GM18508 (cell line): Measurements from ENCODE around the gene PCDHGB6.
"Not testable (repeated sequence)": the region's sequence is repeated elsewhere in the genome, so short reads cannot be mapped to it uniquely, and the experiment has no call there.

Experiments
- ATAC-seq: cut with Tn5 transposase; IDR thresholded peaks from one replicate; pipeline ENCODE4 v1.9.1; 2021; ENCODE audit warnings: moderate number of reproducible peaks; ENCODE audit not compliant: insufficient read depth, unreplicated experiment

Gene PCDHGB6

GRCh38 chr5:141407790-141408505 lies at the start of gene PCDHGB6:
PCDHGB6 (plus strand) TSS chr5:141408021; CDS start chr5:141408203, 182 bp downstream.
- ATAC-seq = not testable (repeated sequence)

DNA sequence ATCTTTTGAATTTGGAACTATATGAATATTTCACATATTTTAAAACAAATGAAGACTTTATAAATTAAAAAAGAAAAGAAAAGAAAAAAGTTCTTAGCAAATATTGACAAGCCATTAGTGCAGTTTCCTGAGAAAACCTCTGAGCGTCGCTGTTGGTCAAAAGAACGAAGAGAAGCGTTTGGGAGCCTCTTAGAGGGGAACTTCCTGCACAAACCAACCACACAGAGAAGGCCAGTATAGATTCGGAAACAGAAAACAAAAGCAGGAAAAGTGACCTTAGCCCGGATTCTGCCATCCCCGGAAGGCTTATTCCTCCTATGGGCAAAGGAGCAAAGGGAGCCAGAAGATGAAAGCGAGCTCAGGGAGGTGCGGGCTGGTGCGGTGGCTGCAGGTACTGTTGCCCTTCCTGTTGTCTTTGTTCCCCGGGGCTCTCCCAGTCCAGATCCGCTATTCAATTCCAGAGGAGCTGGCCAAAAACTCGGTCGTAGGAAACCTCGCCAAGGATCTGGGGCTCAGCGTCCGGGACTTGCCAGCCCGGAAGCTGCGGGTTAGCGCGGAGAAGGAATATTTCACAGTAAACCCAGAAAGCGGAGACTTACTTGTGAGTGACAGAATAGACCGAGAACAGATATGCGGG lies 47.9 kb upstream of the PCDHGB6 start, which contains the start of gene PCDHGB2:
TSS of gene PCDHGB2 (plus strand) at position 205 of the 637 bp plus-strand sequence. CDS start at position 347, 142 bp downstream.
- ATAC-seq = no peak

GRCh38 chr5:141360685-141361084 lies 47.1 kb upstream of the PCDHGB6 start:
- no peak for ATAC-seq

GRCh38 chr5:141362719-141363118 lies 45.1 kb upstream of the PCDHGB6 start:
- ATAC-seq = no peak

- no peak for ATAC-seq
Observed at GRCh38 chr5:141363952-141364660, 43.7 kb upstream of the PCDHGB6 start, which contains the start of gene PCDHGA5. PCDHGA5 (plus strand) TSS chr5:141364162; CDS start chr5:141364331, 169 bp downstream.

DNA sequence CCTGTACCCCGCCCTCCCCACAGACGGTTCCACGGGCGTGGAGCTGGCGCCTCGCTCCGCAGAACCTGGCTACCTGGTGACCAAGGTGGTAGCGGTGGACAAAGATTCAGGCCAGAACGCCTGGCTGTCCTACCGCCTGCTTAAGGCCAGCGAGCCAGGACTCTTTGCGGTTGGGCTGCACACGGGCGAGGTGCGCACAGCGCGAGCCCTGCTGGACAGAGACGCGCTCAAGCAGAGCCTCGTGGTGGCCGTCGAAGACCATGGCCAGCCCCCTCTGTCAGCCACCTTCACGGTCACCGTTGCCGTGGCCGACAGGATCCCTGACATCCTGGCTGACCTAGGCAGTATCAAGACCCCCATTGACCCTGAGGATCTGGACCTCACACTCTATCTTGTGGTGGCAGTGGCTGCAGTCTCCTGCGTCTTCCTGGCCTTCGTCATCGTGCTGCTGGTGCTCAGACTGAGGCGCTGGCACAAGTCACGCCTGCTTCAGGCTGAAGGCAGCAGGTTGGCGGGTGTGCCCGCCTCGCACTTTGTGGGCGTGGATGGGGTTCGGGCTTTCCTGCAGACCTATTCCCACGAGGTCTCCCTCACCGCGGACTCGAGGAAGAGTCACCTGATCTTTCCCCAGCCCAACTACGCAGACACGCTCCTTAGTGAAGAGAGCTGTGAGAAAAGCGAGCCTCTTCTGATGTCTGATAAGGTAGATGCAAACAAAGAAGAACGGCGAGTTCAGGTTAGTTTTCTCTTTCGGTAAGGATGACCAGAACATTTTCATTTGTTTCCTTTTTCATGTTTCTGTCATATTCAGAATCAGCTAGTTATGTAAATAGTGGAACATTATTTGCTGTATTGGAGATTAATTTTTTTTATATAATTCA lies 41.6 kb upstream of the PCDHGB6 start:
- ATAC-seq = no peak

GRCh38 chr5:141369994-141370848 lies 37.6 kb upstream of the PCDHGB6 start, which contains the start of gene PCDHGB3:
PCDHGB3 (plus strand) TSS chr5:141370242; CDS start chr5:141370395, 153 bp downstream.
- ATAC-seq = peak; percentile 96

DNA sequence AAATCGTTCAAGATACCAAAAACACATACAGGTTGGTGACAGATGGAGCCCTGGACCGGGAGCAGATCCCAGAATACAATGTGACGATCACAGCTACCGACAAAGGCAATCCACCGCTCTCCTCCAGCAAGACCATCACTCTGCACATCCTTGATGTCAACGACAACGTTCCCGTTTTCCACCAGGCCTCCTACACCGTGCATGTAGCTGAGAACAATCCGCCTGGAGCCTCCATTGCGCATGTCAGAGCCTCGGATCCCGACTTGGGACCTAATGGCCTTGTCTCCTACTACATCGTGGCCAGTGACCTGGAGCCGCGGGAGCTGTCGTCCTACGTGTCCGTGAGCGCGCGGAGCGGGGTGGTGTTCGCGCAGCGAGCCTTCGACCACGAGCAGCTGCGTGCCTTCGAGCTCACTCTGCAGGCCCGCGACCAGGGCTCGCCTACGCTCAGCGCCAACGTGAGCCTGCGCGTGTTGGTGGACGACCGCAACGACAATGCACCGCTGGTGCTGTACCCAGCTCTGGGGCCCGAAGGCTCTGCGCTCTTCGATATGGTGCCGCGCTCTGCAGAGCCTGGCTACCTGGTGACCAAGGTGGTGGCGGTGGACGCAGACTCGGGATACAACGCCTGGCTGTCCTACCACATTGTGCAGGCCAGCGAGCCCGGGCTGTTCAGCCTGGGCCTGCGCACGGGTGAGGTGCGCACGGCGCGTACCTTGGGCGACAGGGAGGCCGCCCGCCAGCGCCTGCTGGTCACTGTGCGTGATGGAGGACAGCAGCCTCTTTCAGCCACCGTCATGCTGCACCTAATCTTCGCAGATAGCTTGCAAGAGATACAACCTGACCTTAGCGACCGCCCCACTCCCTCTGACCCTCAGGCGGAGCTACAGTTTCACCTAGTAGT lies 36.0 kb upstream of the PCDHGB6 start:
- no peak for ATAC-seq

GRCh38 chr5:141373673-141374317 lies 34.0 kb upstream of the PCDHGB6 start, which contains the start of gene PCDHGA6:
PCDHGA6 (plus strand) TSS chr5:141373891; CDS start chr5:141374084, 193 bp downstream.
- no peak for ATAC-seq

DNA sequence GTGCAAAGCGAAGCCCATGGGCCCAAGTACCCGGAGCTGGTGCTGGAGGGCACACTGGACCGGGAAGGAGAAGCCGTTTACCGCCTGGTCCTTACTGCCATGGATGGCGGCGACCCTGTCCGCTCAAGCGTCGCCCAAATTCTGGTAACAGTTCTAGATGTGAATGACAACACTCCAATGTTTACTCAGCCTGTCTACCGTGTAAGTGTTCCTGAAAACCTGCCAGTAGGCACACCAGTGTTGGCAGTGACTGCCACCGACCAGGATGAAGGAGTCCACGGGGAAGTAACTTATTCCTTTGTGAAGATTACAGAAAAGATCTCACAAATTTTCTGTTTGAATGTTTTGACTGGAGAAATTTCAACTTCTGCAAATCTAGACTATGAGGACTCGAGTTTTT lies 33.2 kb upstream of the PCDHGB6 start:
- ATAC-seq = no peak

GRCh38 chr5:141375444-141376155 lies 32.2 kb upstream of the PCDHGB6 start:
- not testable (repeated sequence) for ATAC-seq

DNA sequence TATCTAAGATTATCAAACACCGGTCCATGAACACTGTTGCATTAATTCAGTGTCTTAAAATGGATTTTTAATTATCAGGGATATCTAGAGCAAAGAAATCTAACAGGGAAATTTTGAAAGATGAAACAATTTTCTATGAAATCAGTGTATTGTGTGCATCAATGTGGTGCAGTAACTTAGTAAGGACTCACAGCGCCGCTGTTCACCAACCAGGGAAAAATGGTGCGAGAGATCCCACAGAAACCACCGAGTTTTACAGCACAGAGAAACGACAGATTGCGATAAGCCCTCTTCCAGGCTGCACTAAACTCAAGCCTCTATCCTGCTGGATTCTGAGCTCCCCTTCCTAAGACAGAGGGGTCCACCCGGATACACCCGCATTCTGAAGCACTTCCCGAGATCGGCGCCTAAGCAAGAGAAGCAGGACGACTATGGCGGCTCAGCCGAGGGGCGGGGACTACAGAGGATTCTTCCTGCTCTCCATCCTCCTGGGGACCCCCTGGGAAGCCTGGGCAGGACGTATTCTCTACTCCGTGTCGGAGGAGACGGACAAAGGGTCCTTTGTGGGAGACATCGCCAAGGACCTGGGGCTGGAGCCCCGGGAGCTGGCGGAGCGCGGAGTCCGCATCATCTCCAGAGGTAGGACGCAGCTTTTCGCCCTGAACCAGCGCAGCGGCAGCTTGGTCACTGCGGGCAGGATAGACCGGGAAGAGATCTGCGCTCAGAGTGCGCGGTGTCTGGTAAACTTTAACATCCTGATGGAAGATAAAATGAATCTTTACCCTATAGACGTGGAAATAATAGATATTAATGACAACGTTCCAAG lies 25.1 kb upstream of the PCDHGB6 start, which contains the start of gene PCDHGA7:
TSS of gene PCDHGA7 (plus strand) at position 274 of the 826 bp plus-strand sequence. CDS start at position 432, 158 bp downstream.
- ATAC-seq = no peak

DNA sequence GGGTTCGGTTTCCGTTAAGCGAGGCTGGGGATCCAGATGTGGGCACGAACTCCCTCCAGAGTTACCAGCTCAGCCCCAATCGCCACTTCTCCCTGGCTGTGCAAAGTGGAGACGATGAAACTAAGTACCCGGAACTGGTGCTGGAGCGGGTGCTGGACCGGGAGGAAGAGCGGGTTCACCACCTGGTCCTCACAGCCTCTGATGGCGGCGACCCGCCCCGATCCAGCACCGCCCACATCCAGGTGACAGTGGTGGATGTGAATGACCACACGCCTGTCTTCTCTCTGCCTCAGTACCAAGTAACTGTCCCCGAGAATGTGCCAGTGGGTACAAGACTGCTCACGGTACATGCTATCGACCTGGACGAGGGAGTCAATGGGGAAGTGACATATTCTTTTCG lies 24.5 kb upstream of the PCDHGB6 start:
- ATAC-seq = no peak

- ATAC-seq = no peak
Observed at GRCh38 chr5:141384471-141385267, 23.2 kb upstream of the PCDHGB6 start.
